ENCODE results near the gene SPC24. TPM values are rescaled to one million over a fixed set of nuclear protein-coding genes. Genes with fewer than 3 reads are reported as not detected.

Gene SPC24
- total and polyA plus RNA-seq, 2 donors (not counting 3 experiments of a cell fraction or from before 2014, with no cell fraction given), result 19.8 to 70.0 TPM

DNA sequence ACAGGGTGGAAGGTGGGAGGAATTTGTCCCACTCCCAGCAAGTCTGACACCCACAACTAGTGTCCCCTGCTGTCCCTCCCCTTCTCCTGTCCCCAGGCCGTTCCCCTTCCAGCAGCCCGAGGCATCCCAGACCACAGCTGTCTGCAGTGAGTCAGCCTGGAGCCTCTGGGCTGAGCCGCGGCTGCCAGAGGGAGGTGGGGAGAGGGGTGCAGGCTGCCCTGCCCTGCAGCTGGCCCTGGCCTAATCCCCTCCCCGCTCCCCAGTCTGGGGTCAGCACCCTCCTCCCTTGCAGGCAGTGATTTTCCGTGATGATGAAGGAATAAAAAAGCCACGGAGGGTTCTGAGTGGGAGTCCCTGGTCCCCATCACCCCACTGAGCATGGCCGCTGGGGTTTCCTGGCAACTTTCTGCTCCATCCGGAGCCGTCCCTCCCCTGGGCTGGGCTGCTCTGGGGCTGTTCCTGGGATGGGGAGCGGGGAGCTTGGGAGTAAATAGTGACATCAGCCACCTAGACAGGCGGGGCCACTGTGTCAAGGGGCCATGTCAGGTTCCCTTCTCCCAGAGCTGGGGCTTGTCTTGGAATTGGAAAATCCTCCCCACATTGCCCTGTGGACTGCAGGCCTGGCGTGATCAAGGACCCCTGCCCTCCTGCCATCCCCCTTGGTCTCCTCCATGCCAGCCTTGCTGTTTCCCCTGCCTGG lies 16.8 kb downstream of the SPC24 start:
- FAIRE-seq, result peak; percentile 88
- dilution Hi-C loops (cut with MboI; ENCODE audit: extremely low pct_ligation_motif_present, low sequenced_read_pairs), result no loop called here

More for the DNA sequence above, 16.8 kb downstream of the SPC24 start:
- no TSS peak for BruUV-seq (replicated peaks)
- Histone ChIP-seq H3K4me1 (ENCODE audit: control insufficient read depth, extremely low read depth, insufficient read depth, low read length) (peaks cover 45% of the 10 kb centered on the region), H3K27me3 (ENCODE audit: control insufficient read depth in 2 of 2, insufficient read depth in 2 of 2, low read length in 2 of 2) (no peaks in the 10 kb centered on the region), H2AFZ (ENCODE audit: low read depth, low read length) (no peak overlapping the region), H3K9me1 (replicated peaks; ENCODE audit: control insufficient read depth, extremely low read depth, insufficient read depth, low read length) (no peaks in the 10 kb centered on the region), H3K79me2 (ENCODE audit: control insufficient read depth, insufficient read depth, low read length) (no peaks in the 10 kb centered on the region), H3K4me3 (replicated peaks in 1 of 3; ENCODE audit: insufficient read depth in 1 of 3, low read depth in 1 of 3, low read length in 3 of 3) (no peak overlapping the region), H3K27ac (ENCODE audit: insufficient read depth, low read depth, low read length) (peak overlapping the region; percentile 78), H3K36me3 (ENCODE audit: control insufficient read depth in 2 of 2, extremely low read depth in 1 of 2, insufficient read depth in 2 of 2, low read length in 2 of 2) (no peaks in the 10 kb centered on the region), H3K4me2 (ENCODE audit: insufficient read depth, low read length) (peak overlapping the region; percentile 4), H3K9ac (replicated peaks; ENCODE audit: extremely low read depth, insufficient read depth, low read length) (peak overlapping the region; percentile 18), H3K9me3 (replicated peaks; ENCODE audit: control insufficient read depth, insufficient read depth, low read length) (no peaks in the 10 kb centered on the region), H4K20me1 (replicated peaks; ENCODE audit: control insufficient read depth, extremely low read depth, insufficient read depth, low read length) (no peaks in the 10 kb centered on the region)
- POLR2A ChIA-PET, result no interaction called here
- DNase-seq (ENCODE audit: low read depth, low spot score), result peak; percentile 51
- TF ChIP-seq EZH2 (IDR thresholded peaks at IDR 0.05; ENCODE audit: borderline replicate concordance, low read depth, low read length, severe bottlenecking), result no peak
- TF ChIP-seq, protein P1, sequence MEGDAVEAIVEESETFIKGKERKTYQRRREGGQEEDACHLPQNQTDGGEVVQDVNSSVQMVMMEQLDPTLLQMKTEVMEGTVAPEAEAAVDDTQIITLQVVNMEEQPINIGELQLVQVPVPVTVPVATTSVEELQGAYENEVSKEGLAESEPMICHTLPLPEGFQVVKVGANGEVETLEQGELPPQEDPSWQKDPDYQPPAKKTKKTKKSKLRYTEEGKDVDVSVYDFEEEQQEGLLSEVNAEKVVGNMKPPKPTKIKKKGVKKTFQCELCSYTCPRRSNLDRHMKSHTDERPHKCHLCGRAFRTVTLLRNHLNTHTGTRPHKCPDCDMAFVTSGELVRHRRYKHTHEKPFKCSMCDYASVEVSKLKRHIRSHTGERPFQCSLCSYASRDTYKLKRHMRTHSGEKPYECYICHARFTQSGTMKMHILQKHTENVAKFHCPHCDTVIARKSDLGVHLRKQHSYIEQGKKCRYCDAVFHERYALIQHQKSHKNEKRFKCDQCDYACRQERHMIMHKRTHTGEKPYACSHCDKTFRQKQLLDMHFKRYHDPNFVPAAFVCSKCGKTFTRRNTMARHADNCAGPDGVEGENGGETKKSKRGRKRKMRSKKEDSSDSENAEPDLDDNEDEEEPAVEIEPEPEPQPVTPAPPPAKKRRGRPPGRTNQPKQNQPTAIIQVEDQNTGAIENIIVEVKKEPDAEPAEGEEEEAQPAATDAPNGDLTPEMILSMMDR (IDR thresholded peaks at IDR 0.05; ENCODE audit: extremely low read depth in 1 of 2, insufficient read depth in 1 of 2, low read depth in 1 of 2, low read length in 2 of 2), result no peak
- no peak for TF ChIP-seq MYC (IDR thresholded peaks at IDR 0.05; ENCODE audit: low read depth, low read length)
- no peak for TF ChIP-seq POLR2A (IDR thresholded peaks at IDR 0.05; ENCODE audit: low read depth, low read length)
- peak; percentile 71 for TF ChIP-seq FOS (IDR thresholded peaks at IDR 0.05; ENCODE audit: borderline replicate concordance, insufficient read depth, low read length)
- no peak for TF ChIP-seq POLR2AphosphoS5 (IDR thresholded peaks at IDR 0.05; ENCODE audit: insufficient read depth, low read depth, low read length)
- CTCF ChIA-PET, result interaction anchor here (1.0 to 2.9 kb wide), 9 partner anchors 13 to 103 kb away, joined by 3 to 10 read pairs (median 7); partner anchors contain the start of gene KANK2
- intact Hi-C loops (cut with micrococcal nuclease), result loop anchor here (1.0 to 2.0 kb wide), 3 partner anchors 16 to 65 kb away; partner anchors contain the start of gene SPC24

Data from endothelial cell of umbilical vein (primary cell).